Breast epithelium (tissue), 4 donors: Measurements from ENCODE around the gene GLYATL2. TPM values are rescaled to one million over a fixed set of nuclear protein-coding genes. Genes with fewer than 3 reads are reported as not detected.
A peak's percentile ranks its signal among the peaks of the same experiment; 100 is the strongest.

Source experiments
- DNase-seq, 2 donors: peaks; one replicate each; pipeline ENCODE4 v3.0.0-alpha.2; 2019; ENCODE audit warnings: low spot score in 2 of 2
- H3K27ac ChIP-seq, 2 donors: fragments of 200-600 bp; sonication (generic) in 1 of 2; one replicate each; pipeline ENCODE4 v1.5.1; 2016 to 2019; ENCODE audit warnings: mild to moderate bottlenecking in 1 of 2
- H3K27me3 ChIP-seq, 2 donors: fragments of 200-600 bp; sonication (generic) in 1 of 2; one replicate each; pipeline versions ENCODE4 v1.5.1 to v1.6.0; 2017 to 2019; ENCODE audit warnings: control low read depth in 1 of 2, mild to moderate bottlenecking in 1 of 2
- H3K36me3 ChIP-seq: fragments of 200-600 bp; one replicate; pipeline ENCODE4 v1.5.1; 2019
- H3K4me1 ChIP-seq, 2 donors: fragments of 200-600 bp; sonication (generic); one replicate each; pipeline ENCODE4 v1.5.1; 2016 to 2019; ENCODE audit warnings: control low read depth in 1 of 2
- H3K4me3 ChIP-seq, 3 donors: fragments of 200-600 bp; sonication (generic); 1 replicate in 2 of 3; 2 replicates in 1 of 3; pipeline ENCODE4 v1.5.1; 2016 to 2019; ENCODE audit warnings: mild to moderate bottlenecking in 3 of 3, moderate library complexity in 2 of 3
- H3K9me3 ChIP-seq, 2 donors: fragments of 200-600 bp; sonication (generic) in 1 of 2; one replicate each; pipeline ENCODE4 v1.5.1; 2016 to 2019; ENCODE audit warnings: control low read depth in 1 of 2
- CTCF ChIP-seq, 3 donors: fragments of 450-650 bp; IDR thresholded peaks; one replicate each; pipeline ENCODE4 v1.5.1; 2016 to 2017; ENCODE audit warnings: antibody characterized with exemption in 3 of 3, mild to moderate bottlenecking in 3 of 3, moderate library complexity in 3 of 3
- POLR2A ChIP-seq: fragments of 450-650 bp; IDR thresholded peaks from one replicate; pipeline ENCODE4 v1.6.1; 2016; ENCODE audit warnings: antibody characterized with exemption, mild to moderate bottlenecking, moderate library complexity
- POLR2AphosphoS5 ChIP-seq, 3 donors: sonication (generic); formaldehyde crosslinking; IDR thresholded peaks; one replicate each; pipeline ENCODE4 v1.6.1; 2017; ENCODE audit warnings: antibody characterized with exemption in 3 of 3
- intact Hi-C: fragments of 100-400 bp; cut with DNase I; formaldehyde crosslinking; loops from one replicate; pipeline ENCODE4 v1.15.1; 2023; ENCODE audit warnings: low total_unique reads
- total RNA-seq, 3 donors: library from RNA; depleted of rRNA; stranded (reverse); fragments of >200 nt; gene quantifications; one replicate each; pipeline ENCODE4 v1.1.0, GENCODE V29; 2016

GLYATL2 gene
- total RNA-seq, 3 donors from 2014 or later, result 1.3 to 38.3 (median 1.8) TPM

- no peaks in the 10 kb centered on the region for H3K9me3 ChIP-seq
- H3K36me3 ChIP-seq, result no peaks in the 10 kb centered on the region
- no peak for DNase-seq
- H3K27me3 ChIP-seq, result no peaks in the 10 kb centered on the region
- no peaks in the 10 kb centered on the region for H3K4me1 ChIP-seq
- no peak overlapping the region for H3K27ac ChIP-seq
- TF ChIP-seq POLR2A (no peak), CTCF (IDR thresholded peaks at IDR 0.05) (no peak), POLR2AphosphoS5 (IDR thresholded peaks at IDR 0.05) (no peak)
- intact Hi-C loops, result no loop called here
- H3K4me3 ChIP-seq, result no peak overlapping the region
These were observed 42.4 kb downstream of the GLYATL2 start for GRCh38 chr11:58801974-58802545.

GRCh38 chr11:58801302-58801701 lies 43.2 kb downstream of the GLYATL2 start:
- H3K9me3 ChIP-seq, result no peaks in the 10 kb centered on the region
- no peaks in the 10 kb centered on the region for H3K27me3 ChIP-seq
- no peaks in the 10 kb centered on the region for H3K4me1 ChIP-seq
- no peak overlapping the region for H3K27ac ChIP-seq
- intact Hi-C loops, result no loop called here
- TF ChIP-seq POLR2AphosphoS5 (IDR thresholded peaks at IDR 0.05) (no peak), CTCF (IDR thresholded peaks at IDR 0.05) (no peak), POLR2A (no peak)
- no peaks in the 10 kb centered on the region for H3K36me3 ChIP-seq
- no peak for DNase-seq
- no peak overlapping the region for H3K4me3 ChIP-seq

GRCh38 chr11:58796333-58796732 lies 48.2 kb downstream of the GLYATL2 start:
- H3K4me3 ChIP-seq, result no peak overlapping the region
- no peaks in the 10 kb centered on the region for H3K36me3 ChIP-seq
- DNase-seq, result no peak
- no peaks in the 10 kb centered on the region for H3K27me3 ChIP-seq
- H3K27ac ChIP-seq, result no peak overlapping the region
- intact Hi-C loops, result no loop called here
- H3K4me1 ChIP-seq, result no peaks in the 10 kb centered on the region
- H3K9me3 ChIP-seq, result peaks cover 0 to 6% of the 10 kb centered on the region in 2 donors
- TF ChIP-seq POLR2A (no peak), CTCF (IDR thresholded peaks at IDR 0.05) (no peak), POLR2AphosphoS5 (IDR thresholded peaks at IDR 0.05) (no peak)

- Histone ChIP-seq H3K36me3 (no peaks in the 10 kb centered on the region), H3K9me3 (peaks cover 0 to 6% of the 10 kb centered on the region in 2 donors), H3K27ac (no peak overlapping the region), H3K27me3 (no peaks in the 10 kb centered on the region), H3K4me1 (no peaks in the 10 kb centered on the region), H3K4me3 (no peak overlapping the region)
- no peak for DNase-seq
- TF ChIP-seq CTCF (IDR thresholded peaks at IDR 0.05) (peak in 1 of 3 donors; percentile 13), POLR2AphosphoS5 (IDR thresholded peaks at IDR 0.05) (no peak), POLR2A (no peak)
- intact Hi-C loops, result no loop called here
These were observed 56.0 kb downstream of the GLYATL2 start for GRCh38 chr11:58788355-58789023.

- DNase-seq, result no peak
- peaks cover 0 to 6% of the 10 kb centered on the region in 2 donors for H3K9me3 ChIP-seq
- H3K27me3 ChIP-seq, result no peaks in the 10 kb centered on the region
- H3K4me3 ChIP-seq, result no peak overlapping the region
- H3K4me1 ChIP-seq, result no peaks in the 10 kb centered on the region
- no peak overlapping the region for H3K27ac ChIP-seq
- intact Hi-C loops, result no loop called here
- TF ChIP-seq POLR2AphosphoS5 (IDR thresholded peaks at IDR 0.05), result no peak
- no peak for TF ChIP-seq POLR2A
- no peak for TF ChIP-seq CTCF (IDR thresholded peaks at IDR 0.05)
- H3K36me3 ChIP-seq, result no peaks in the 10 kb centered on the region
These were observed 56.6 kb downstream of the GLYATL2 start for GRCh38 chr11:58787903-58788302.
